RWPE1 (cell line): ENCODE results near the gene SNX14.
"Not testable (repeated sequence)": the region's sequence is repeated elsewhere in the genome, so short reads cannot be mapped to it uniquely, and the experiment has no call there.

Experiments
- CTCF ChIA-PET: fragments of 350-600 bp; sonication (Branson Sonifier 250); formaldehyde crosslinking; extraction: SDS; loops from one replicate; lab custom pipeline; 2021; lab: Yijun Ruan, JAX
- POLR2A ChIA-PET: fragments of 400-600 bp; formaldehyde crosslinking; extraction: SDS; loops from one replicate; lab custom pipeline; 2020; ENCODE audit warnings: antibody characterized with exemption; ENCODE audit not compliant: low non-redundant PET; lab: Yijun Ruan, JAX
- DNase-seq: peaks from one replicate; pipeline ENCODE4 v3.0.0; 2012; ENCODE audit warnings: low spot score
- H3K27ac ChIP-seq: fragments of 450-650 bp; 2 replicates; pipeline ENCODE4 v1.5.1; 2017
- TF ChIP-seq, protein P1 (sequence below): fragments of 450-650 bp; conservative IDR thresholded peaks from 2 replicates; pipeline ENCODE4 v1.5.1; 2017; ENCODE audit warnings: low read depth, mild to moderate bottlenecking

The SNX14 gene

DNA sequence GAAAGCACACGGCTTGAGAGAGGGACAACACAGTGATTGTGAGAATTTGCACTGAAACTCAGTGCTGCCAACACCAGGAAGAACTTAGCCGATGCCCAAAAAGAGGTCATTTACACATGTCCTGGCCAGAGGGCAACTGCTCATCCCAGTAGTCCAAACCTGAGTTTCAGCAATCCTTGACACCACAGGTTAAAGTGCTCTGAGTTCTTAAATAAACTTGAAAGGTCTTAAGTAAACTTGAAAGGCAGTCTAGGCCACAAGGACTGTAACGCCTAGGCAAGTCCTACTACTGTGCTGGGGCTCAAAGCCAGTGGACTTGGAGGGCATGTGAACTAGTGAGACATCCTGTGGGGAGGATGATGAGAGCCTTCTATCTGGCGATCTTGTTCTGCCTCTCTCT is 14.1 kb downstream of the SNX14 start:
- DNase-seq = no peak
- ChIA-PET CTCF (no interaction called here), POLR2A (no interaction called here)
- no peak overlapping the region for H3K27ac ChIP-seq
- TF ChIP-seq, protein P1, sequence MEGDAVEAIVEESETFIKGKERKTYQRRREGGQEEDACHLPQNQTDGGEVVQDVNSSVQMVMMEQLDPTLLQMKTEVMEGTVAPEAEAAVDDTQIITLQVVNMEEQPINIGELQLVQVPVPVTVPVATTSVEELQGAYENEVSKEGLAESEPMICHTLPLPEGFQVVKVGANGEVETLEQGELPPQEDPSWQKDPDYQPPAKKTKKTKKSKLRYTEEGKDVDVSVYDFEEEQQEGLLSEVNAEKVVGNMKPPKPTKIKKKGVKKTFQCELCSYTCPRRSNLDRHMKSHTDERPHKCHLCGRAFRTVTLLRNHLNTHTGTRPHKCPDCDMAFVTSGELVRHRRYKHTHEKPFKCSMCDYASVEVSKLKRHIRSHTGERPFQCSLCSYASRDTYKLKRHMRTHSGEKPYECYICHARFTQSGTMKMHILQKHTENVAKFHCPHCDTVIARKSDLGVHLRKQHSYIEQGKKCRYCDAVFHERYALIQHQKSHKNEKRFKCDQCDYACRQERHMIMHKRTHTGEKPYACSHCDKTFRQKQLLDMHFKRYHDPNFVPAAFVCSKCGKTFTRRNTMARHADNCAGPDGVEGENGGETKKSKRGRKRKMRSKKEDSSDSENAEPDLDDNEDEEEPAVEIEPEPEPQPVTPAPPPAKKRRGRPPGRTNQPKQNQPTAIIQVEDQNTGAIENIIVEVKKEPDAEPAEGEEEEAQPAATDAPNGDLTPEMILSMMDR = no peak

- ChIA-PET POLR2A (no interaction called here), CTCF (no interaction called here)
- DNase-seq = no peak
- TF ChIP-seq, protein P1 = no peak
- no peak overlapping the region for H3K27ac ChIP-seq
Observed at GRCh38 chr6:85576476-85576875, 17.2 kb downstream of the SNX14 start.

GRCh38 chr6:85574932-85575598 is 18.6 kb downstream of the SNX14 start:
- ChIA-PET CTCF (no interaction called here), POLR2A (no interaction called here)
- TF ChIP-seq, protein P1 = no peak
- DNase-seq = peak; percentile 58
- no peak overlapping the region for H3K27ac ChIP-seq

- POLR2A ChIA-PET = no interaction called here
- TF ChIP-seq, protein P1 = no peak
- peak; percentile 25 for DNase-seq
- CTCF ChIA-PET = interaction anchor here (0.6 kb wide), 1 partner anchor 1662 kb away, joined by 6 read pairs; no protein-coding TSS in a partner anchor
- no peak overlapping the region for H3K27ac ChIP-seq
Observed at GRCh38 chr6:85569323-85569722, 24.3 kb downstream of the SNX14 start.

GRCh38 chr6:85568411-85568810 is 25.2 kb downstream of the SNX14 start:
- no peak overlapping the region for H3K27ac ChIP-seq
- ChIA-PET POLR2A (no interaction called here), CTCF (no interaction called here)
- TF ChIP-seq, protein P1 = no peak
- DNase-seq = no peak

DNA sequence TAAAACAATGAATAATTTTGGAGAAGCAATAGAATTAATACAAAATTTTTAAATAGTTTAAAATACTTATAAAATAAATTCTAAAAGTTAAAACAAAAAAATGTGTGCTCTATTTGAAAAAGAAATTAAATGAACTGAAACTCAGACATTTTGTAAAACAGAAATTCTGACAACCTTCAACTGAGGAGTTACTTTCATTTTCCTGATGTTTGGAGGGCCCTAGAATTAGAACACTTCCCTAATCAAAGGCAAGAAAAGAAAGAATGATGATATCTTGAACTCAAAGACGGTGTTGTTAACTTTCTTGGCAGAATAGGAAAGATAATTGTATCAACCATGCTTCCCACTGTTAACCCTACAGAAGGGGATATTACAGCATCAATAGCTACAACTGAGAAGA is 27.9 kb downstream of the SNX14 start:
- TF ChIP-seq, protein P1 = no peak
- ChIA-PET POLR2A (no interaction called here), CTCF (no interaction called here)
- H3K27ac ChIP-seq = no peak overlapping the region
- DNase-seq = no peak

GRCh38 chr6:85564223-85564622 is 29.4 kb downstream of the SNX14 start:
- DNase-seq, H3K27ac ChIP-seq, POLR2A ChIA-PET, CTCF ChIA-PET: not testable (repeated sequence)
